CD4-positive, alpha-beta T cell treated with Interleukin-4 for 4 hours (primary cell): ENCODE measurements around the gene CDK8.

Experiments used
- DNase-seq: peaks from one replicate; pipeline ENCODE4 v3.0.0-alpha.2; 2020

CDK8 gene

DNA sequence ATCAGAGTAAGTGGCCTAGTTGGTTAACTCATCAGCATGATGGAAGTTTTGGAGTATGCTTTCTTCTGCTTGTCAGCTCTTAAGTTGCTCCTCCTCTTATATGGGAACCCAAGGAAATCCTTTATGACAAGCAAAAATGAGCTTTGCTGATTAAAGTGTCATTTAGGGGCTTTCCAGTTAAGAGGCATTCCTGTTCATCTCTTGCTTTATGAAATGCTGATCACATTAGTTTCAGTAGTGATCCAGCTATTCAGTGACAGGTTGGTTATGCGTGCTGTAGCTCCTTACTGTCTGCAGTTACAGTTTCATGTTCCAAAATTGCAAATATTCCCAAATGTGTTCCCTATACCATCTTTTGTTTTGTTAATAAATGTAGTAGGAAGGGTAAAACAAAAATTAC is 146.6 kb downstream of the CDK8 start:
- no peak for DNase-seq

DNA sequence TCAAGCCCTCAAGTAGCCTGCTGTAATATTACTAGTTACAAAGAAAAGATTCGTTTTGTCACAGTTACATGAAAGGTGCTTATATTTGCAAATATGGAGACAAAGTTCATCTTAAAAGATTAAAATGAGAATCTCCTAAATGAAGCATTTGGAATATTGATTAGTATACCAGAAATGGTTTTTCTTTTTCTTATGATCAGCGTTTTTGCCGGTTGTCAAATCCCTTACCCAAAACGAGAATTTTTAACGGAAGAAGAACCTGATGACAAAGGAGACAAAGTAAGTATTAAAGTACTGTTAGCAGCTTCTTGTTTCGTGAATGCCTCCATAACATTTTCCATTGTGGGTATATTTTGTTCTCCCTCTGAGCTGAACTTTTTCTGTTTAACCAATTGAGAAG is 147.1 kb downstream of the CDK8 start:
- no peak for DNase-seq

DNA sequence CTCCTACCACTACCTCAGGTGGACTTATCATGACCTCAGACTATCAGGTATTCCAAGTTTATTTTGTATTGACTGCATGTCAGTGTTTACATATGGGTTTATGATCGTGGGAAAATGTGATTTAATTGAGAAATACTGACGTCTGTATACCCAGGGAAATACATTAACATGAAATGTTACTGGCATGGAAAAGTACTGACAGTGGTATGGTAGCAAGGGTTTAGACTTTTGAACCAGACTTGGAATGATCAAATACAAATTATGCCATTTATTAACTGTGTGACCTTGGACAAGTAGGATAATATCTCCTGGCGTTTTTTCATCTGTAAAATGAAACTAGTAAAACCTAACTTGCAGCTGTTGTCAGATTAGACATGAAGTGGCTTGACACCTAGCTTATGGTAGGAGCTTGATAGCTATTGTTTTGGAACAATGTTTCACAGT is 147.7 kb downstream of the CDK8 start:
- DNase-seq, result no peak

DNA sequence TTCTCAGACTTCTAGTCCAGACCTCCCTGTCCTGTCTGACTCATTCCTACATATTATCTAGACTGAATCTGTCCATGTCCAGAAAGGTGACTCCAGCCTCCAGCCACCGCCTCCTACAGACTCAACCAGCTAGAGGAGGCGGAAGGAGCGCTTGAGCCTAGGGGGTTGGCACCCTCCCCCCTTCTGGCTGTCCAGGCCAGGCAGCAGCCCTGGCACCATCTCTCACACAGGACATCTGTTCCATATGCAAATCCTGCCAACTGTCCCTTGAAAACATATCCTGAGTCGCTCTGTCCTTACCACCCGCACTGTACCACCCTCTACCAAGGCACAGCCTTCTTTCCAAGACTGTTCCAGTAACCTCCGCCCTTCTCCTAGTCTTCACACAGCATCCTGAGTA is 152.9 kb downstream of the CDK8 start:
- no peak for DNase-seq

DNA sequence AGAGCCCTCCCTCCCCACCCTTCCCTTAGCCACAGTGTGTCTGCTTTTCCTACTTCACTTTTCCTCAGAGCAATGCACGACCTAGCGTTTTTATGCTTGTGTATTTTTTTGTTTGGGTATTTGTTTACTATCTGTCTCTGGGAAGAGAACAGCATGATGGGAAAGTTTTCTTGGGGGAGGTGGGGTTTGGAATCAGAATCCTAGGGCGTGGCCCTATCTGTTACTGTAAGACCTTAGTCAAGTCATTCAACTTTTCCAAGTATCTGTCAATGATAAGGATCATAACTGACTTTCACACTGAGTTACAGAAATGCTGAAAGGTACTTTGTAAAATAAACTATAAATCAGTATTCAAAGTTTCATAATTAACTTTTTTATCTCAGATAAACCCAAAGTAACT is 157.3 kb downstream of the CDK8 start:
- no peak for DNase-seq

DNA sequence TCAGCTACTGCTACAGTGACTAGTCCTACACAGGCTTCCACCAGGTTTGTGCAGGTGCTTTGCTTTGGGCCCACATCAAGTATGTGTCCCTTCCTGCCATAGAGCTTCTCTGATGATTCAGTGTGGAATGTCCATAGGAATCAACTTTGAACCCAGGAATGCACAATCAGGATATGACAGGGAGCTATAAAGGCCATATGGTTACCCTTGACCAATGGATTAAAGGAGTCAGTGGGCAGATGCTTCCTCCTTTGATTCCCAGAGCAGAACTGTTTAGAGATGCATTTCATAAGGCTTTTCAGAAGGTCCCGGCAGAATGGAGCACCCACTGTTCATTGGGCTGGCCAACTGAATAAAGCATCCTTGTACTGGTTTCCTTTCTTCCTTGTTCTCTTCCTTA is 158.3 kb downstream of the CDK8 start:
- no peak for DNase-seq

DNA sequence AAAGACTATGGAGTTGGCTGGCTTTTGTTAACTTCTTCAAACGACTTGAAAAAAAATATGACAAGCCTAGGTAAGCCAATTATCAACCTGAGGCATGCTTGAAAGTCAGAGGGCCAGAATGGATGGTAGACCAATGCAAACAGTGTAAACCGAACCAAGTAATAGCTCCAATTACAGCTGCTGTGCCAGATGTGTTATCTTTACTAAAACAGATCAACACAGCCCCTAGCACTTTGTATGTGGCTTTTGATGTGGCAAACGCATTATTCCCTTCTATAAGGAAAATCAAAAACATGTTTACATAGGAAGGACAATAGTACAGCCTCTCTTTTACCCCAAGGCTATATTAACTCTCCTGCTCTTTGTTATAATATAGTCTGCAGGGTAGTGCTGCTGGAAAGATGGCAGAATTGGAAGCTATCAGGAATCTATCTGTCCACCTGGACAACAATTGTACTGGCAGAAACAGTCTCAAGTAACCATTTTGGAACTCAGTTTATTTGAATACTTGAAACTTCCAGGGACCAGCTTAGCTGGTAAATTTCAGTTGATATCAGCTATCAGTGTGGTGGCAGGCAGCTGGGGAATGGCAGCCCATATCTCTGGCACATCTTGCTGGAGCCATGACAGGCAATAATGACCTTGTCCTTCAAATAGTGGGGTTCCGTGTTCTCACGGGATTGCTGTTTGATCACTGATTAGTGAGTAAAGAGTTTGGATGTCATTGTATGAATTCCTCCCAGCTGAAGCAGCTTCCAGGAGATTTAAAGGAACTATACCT is 159.2 kb downstream of the CDK8 start:
- no peak for DNase-seq

DNA sequence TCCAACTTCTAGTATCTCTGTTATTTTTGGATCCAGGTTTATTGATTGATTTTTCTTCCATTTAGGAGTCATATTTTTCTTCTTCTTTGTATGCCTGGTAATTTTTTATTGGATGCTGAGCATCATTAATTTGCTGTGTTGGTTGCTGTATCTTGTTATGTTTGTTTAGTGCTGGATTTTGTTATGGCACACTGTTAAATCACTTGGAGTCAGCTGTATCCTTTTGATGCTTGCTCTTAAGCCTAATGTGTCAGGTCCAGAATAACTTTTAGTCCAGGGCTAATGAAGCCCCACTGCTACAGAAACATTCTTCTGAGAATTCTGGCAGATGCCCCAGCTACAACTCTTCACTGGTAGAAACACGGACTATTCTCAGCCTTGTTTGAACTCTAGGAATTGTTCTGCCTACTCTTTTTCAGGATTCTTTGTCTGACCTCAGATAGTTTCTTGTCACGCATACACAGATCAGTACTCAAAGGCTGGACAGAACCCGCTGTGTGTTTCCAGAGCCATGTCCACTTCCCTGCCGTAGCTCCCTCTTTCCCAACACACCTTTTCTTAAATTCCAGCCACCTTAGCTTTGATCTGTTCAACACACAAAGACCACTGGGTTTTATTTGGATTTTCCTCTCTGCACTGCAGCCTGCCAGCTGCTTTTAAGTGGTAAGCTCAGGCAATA is 166.5 kb downstream of the CDK8 start:
- DNase-seq, result no peak

DNA sequence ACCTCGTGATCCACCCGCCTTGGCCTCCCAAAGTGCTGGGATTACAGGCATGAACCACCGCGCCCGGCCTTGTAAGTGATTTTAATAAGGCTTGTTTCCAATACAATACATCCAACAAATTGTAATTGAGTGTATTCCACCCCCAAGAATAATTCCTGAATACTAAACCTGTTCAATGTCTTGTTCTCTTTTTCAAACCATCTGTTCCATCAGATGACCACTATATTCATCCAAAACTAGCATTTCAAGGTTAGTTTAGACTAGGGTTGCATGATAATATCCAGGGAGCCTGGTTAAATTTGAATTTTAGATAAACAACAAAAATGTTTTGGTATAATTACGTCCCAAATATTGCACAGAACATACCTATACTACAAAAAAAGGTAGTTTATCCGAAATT is 168.1 kb downstream of the CDK8 start:
- DNase-seq, result no peak

DNA sequence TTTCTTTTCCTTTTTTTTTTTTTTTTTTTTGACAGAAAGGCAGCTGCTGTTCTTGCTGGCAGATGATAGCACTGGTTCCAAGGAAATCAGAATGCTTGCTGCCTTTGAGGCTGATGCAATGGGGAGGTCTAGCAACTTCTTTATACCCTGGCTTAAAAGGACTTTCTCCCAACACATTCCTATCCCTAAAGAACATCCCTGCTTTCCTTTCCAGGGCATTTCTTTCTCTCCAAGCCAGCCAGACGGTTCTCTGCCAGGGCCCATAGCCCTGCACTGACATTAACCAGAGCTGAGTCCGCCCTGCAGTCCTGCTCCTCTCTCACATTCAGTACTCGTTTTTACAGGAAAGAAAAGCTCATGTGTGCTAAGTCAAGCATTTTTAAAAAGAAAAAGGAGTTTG is 169.7 kb downstream of the CDK8 start:
- DNase-seq, result no peak

DNA sequence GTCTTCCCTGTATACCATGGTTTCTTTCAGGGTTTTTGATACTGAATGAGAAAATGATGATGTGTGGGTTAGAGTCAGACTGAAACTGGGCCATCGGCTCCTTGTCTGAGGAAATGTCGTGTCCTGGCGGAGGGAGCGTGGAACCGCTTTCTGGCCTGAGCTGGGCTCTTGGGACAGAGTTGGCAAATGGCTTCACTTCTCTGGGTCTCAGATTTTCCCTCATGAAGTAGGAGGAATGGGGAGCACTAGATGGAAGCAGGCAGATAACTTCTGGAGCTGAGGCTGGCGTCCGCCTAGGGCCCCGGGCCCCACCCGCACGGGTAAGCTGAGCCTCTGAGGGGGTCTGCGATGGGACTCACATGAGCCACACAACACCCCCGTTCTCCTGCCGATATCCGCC is 170.3 kb downstream of the CDK8 start:
- no peak for DNase-seq

DNA sequence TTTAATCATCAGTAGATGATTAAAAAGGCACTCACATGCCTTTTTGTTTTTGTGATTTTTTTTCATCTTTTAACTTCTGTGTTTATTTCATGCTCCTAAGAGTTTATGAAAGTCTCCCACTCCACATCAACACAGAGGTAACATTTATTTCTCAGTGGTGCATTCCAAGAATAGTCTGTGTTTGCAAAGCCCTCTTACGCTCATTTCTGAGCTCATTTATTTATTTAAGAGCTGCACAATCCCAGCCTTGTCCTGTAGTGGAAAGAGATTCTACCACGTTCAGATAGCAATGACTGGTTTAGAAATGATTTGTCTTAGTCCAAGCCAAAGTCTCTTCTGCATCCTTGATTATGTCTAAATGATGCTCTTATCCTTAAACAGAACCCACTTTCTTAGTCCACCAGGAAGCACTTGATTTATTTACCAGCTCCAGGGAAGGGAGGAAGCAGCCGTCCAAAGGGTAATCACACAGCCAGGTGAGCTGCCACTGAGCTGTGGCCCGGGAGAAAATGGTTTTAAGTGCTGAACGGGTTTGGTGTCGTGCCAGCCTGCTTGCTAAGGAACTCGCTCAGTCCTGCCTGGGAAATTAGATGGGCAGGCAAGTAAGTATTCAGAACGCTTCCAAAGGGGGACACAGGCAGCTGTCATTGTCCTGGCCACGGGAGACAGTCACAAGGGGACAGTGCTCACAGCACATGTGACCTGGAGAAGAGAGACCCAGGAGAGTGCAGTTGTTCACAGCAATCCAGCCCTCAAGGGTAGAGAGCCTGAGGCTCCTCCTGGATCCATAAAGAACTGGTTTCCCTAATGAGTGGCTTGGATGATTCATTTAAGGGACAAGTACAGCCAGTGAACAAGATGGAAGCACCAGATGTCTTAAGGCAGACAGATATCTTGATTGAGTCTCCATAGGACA is 171.8 kb downstream of the CDK8 start:
- DNase-seq, result no peak

DNA sequence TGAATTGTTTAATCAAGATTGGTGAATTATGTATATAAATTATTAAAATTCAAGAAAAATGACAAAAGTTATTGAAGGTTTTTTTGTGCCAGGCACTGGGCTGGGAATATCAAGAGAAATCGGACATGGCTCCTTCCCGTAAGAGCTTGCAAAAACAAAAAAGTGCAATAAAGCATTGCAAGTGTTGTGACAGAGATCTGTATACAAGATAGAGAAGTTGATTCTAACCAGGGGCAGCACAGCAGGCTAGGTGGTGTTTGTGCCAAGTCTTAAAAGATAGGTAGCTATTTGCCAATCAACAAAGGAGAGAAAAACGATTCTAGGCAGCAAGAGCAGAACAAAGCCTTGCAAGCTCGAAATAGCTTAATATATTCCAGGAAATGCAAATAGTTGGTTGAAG is 179.8 kb downstream of the CDK8 start:
- no peak for DNase-seq

DNA sequence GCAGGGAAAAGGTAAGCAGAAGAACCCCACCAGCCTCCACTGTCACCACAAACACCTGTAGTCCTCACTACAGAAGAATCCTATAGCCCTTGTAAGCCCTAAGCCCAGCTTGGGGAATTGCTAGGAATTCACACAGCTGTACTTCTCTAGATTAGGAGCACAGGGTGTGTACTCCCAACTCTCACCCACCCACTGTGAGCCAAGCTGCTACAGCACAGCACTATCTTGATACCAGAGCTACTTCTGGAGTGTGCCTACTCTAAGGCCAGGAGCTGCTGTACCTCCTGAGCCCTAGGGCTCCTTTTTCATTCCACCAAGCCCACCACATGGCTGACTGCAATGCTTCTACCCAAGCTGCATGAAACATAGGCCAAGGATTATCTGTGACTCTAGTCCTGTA is 181.2 kb downstream of the CDK8 start:
- no peak for DNase-seq

DNA sequence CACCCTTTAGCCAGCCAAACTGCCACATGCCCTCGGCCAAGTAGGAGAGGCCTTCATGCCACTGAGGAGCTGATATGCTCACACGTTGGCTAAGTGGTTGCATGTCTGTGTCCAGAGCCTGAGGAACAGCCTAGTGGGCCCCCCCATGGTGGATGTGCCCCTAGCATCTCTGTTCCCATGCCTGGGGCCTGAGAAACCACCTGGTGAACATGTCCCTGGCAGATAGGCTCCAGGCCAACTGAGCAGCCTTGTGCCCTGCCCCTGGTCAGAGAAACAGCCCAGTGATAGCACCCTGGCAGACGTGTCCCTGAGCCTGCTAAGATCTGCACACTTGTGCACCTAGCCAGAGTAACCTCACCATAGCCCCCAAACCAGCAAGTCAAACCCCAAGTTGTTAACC is 181.7 kb downstream of the CDK8 start:
- no peak for DNase-seq

DNA sequence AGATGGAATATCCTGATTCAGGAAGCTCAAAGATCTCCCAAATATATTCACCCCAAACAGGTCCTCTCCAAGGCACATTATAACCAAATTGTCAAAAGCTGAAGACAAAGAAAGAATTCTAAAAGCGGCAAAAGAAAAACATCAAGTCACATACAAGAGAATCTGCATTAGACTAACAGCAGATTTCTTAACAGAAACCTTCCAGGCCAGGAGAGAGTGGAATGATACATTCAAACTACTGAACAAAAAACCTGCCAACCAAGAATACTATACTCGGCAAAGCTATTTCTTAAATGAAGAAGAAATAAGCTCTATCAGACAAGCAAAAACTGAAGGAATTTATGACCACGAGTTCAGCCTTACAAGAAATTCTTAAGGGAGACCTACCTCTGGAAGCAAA is 183.0 kb downstream of the CDK8 start:
- DNase-seq, result no peak

DNA sequence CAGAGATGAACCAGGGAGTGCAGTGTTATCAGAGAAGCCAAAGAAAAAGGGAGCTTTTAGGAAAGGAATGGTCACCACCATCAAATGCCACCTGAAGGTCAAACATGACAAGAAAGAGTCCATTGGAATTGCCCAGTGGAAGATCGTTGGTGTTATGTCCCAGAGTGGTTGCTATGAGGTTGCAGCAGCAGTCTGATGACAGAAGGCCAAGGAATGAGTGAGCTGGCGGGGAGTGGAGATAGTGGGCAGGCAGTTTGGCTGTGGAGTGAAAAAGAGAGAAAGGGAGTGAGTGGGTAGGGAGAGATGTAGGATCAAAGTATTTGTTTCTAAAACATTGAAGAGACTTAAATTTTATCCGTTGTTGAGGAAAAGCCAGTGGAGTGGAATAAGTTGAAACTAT is 186.2 kb downstream of the CDK8 start:
- no peak for DNase-seq

DNA sequence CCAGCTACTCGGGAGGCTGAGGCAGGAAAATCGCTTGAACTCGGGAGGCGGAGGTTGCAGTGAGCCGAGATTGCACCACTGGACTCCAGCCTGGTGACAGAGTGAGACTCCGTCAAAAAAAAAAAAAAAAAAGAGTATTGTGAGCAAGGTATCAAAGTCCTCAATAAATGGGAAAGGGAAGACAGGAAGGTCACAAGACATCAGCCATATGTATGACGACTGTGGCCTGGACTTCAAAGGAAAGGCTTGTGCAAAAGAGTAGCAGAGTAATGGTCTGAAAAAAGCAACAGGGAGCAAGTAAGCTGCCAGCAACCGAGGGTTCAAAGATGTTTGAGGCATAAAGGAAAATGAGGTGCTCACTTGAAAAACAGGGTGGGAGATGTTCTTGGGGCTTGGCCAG is 187.5 kb downstream of the CDK8 start:
- no peak for DNase-seq

DNA sequence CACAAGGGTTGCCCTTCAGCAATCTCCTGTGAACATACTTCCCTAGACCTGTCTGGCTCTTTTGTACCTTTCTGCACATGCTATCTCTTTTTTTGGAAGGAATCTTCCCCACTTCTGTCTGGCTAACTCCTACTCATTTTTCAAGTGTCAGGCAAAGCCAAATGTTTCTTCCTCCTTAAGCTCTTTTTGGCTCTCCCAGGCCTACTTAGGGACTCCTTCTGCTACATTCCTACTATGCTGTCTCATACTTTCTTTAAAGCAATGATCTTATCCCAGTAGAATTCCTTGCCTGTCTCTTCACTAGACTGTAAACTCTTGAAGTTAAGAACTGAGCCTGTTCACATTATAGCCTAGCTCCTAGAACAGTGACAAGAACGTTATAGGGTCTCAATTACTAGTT is 188.6 kb downstream of the CDK8 start:
- DNase-seq, result no peak

DNA sequence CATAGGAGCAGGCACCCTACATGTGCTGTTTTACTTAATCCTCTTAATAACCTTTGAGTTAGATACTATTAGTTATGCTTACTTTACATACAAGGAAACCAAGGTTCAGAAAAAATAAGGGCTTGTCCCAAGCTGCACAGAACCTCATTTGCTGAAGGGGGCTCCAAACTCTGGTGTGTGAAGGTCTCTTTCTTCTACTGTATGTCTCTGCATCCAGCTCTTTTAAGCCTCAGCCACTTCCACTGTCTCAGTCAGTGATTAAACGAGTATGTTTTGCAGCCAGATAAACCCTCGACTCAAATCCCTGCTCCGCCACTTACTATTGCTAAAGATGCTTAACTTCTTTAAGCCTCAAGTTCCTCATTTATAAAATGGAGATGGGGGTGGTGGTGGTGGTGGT is 191.2 kb downstream of the CDK8 start:
- DNase-seq, result no peak

DNA sequence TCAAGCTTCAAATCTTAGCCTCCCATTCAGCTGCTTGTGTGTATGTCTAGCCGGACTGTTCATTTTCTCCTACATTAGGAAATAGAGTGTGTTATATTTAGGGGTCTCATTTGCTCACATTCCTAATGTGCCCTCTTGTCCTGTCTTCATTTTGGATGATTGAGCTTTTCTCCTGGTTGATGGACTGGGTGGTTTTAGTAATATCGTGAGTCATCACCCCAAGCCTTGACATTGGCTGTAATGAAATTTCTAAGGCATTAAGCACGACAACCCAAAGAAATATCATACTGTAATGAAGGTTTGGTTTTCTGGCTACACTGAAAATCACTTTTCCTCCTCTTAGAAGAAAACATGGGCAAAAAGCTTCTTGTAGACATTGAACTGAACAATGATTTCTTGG is 192.8 kb downstream of the CDK8 start:
- DNase-seq, result no peak

DNA sequence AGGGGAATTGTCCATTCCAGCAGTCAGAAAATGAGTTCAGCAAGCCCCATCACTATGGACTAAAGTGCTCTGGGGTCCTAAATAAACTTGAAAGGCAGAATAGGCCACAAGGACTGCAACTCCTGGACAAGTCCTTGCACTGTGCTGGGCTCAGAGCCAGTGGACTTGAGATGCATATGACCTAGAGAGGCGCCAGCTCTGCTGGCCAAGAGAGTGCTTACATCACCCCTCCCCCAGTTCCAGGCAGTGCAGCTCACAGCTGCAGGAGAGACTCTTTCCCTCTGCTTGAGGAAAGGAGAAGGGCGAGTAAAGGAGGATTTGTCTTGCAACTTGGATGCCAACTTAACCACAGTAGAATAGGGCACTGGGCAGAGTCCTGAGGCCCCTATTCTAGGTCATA is 194.1 kb downstream of the CDK8 start:
- DNase-seq, result no peak

DNA sequence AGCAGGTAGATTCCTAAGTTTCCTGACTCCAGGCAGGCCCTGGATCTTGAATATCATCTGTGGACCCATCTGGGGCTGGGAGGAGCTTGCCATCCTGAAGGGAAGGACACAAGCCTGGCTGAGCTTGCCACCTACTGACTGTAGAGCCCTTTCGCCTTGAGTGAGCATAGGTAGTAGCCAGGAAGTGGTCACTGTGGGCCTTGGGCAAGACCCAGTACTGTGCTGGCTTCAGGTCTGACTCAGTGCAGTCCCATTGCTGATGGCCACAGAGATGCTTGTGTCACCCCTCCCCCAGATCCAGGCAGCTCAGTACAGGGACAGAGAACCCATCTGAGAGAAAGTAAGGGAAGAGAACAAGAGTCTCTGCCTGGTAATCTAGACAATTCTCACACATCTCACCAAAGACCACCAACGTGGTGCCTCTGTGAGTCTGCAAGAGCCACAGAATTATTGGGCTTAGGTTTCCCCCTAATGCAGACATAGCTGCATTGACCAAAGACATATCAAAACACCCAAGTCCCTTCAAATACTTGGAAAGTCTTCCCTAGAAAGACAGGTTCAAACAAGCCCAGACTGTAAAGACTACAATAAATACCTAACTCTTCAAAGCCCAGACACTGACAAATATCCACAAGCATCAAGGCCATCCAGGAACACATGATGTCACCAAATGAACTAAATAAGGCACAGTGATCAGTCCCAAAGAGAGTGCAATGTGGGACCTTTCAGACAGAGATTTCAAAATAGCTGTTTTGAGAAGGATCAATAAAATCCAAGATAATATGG is 195.3 kb downstream of the CDK8 start:
- DNase-seq, result no peak
